GM19463 (cell line): ENCODE results near the gene AMZ1.
"Not testable (repeated sequence)": the region's sequence is repeated elsewhere in the genome, so short reads cannot be mapped to it uniquely, and the experiment has no call there.

Source experiments
- ATAC-seq: cut with Tn5 transposase; IDR thresholded peaks from one replicate; pipeline ENCODE4 v1.9.1; 2021; ENCODE audit warnings: mild to moderate bottlenecking, moderate library complexity; ENCODE audit not compliant: unreplicated experiment

Gene AMZ1

DNA sequence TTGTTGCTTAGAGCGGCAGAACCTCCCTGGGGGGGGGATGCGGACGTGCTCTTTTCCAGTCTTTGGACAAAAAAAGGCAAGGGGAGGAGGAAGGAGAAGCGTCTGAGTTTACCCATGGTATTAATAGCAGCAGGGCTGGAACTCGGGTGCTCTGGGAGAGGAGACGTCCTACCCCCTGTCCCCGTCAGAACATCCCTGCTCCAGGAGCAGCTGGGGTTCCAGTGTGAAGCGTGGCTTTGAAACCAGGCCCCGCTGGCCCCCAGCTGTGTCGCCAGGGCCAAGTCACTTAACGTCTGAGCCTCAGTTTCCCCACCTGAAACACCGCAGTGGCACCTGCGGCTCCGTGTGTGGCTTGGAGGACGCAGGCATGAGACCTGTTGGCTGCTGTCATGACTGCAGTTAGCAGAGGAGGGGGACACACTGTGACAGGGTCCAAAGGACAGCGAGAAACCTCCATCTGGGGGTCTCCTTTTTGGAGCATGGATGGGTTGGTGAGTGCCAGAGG is 1.4 kb downstream of the AMZ1 start:
- ATAC-seq = no peak

DNA sequence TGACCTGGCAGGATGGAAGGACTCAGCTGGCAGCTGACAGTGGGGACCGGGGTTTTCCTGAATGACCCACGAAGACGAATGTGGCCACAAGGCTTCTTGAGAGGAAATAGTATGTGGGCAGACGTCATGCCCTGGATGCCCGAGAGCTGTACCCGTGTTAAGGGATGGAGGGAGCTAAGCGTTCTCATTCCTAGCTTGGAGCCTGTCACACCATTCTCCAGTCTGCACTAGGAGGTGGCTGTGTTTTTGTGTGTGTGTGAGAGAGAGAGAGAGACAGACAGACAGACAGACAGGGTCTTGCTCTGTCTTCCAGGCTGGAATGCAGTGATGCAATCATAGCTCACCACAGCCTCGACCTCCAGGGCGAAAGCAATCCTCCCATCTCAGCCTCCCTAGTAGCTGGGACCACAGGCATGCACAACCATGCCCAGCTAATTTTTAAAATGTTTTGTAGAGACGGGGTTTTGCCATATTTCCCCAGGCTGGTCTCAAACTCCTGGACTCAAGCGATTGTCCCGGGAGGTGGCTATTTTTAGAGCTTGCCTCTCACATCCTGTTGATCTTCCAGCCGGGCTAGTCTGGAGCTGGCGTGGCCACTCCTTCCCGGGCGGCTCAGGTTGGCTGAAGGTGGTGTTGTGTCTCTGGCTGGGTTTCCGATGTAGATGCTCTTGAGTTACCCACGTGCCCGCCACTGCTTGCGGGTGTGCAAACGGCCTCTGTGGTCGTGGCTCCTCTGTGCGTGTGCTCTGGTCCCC is 2.1 kb downstream of the AMZ1 start:
- no peak for ATAC-seq

DNA sequence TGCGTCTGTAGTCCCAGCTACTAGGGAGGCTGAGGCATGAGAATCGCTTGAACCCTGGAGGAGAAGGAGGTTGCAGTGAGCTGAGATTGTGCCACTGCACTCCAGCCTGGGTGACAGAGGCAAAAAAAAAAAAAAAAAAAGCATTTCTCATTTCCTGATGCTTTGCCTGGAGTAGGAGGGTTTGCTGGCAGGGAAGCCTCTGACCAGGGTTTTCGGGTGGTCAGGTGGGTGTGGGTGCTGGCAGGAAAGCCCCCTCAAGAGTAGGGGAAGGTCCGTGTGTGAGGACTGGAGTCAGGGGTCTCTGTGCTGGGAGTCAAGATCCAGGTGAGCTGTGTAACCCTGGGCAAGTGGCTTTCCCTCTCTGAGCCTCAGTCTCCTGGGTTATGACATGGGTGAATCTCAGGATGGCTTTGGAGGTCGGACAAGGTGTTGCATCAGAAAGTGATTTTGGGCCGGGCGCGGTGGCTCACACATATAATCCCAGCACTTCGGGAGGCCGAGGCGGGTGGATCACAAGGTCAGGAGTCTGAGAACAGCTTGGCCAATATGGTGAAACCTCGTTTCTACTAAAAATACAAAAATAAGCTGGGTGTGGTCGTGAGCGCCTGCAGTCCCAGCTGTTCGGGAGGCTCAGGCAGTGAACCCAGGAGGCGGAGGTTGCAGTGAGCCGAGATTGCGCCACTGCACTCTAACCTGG is 3.2 kb downstream of the AMZ1 start:
- ATAC-seq = no peak

DNA sequence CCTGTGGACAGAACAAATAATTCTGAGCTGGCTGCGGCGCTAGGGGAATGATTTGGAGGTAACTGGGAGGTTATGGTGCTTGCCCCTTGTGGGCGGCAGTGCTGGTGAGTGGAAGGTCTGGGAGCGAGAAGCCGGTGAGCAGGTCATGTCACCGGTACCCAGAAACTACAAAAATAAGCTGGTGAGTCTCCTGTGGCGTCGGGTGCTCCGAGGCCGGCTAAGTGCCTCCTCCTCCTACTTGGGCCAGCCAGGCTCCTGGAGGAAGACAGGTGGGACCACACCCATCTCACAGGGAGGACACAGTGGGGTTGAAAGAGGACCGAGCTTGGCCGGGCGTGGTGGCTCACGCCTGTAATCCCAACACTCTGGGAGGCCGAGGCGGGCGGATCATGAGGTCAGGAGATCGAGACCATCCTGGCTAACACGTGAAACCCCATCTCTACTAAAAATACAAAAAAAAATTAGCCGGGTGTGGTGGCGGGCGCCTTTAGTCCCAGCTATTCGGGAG is 4.0 kb downstream of the AMZ1 start:
- not testable (repeated sequence) for ATAC-seq

DNA sequence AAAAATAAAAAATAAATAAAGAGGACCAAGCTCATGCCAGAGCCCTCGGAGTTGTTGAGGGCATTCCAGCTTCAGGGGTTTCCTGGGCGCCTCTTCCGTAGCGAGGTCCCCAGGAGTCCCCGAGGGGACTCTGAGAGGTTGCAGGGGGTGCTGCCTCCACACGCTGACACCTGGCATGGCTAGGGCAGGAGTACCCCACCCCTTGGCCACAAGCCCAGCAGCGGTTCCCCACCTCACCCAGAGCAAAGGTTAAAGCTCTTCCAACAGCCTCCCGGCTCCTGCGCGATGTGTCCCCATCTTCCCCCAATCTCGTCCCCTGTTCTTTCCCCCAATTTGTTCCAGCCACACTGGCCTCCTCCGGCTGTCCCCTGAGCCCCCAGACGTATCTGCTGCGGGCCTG is 4.5 kb downstream of the AMZ1 start:
- no peak for ATAC-seq

DNA sequence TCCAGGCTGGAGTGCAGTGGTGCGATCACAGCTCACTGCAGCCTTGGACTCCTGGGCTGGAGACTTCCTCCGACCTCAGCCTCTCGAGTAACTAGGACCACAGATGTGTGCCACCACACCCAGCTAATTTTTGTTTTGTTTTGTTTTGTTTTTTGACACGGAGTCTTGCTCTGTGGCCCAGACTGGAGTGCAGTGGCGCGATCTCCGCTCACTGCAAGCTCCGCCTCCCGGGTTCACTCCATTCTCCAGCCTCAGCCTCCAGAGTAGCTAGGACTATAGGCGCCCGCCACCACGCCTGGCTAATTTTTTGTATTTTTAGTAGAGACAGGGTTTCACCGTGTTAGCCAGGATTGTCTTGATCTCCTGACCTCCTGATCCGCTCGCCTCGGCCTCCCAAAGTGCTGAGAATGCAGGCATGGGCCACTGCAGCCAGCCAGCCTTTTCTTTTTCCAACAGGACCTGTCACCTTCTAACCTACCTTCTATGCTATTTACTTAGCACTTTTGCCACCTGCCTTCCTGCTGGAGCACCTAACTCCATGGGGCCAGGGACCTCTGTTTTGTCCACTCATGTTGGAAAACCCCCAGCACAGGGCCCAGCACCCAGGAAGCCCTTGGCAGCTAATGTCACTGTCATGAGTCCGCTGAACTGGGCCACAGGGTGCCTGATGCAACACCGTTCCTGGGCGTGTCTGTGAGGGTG is 5.6 kb downstream of the AMZ1 start:
- ATAC-seq = not testable (repeated sequence)

DNA sequence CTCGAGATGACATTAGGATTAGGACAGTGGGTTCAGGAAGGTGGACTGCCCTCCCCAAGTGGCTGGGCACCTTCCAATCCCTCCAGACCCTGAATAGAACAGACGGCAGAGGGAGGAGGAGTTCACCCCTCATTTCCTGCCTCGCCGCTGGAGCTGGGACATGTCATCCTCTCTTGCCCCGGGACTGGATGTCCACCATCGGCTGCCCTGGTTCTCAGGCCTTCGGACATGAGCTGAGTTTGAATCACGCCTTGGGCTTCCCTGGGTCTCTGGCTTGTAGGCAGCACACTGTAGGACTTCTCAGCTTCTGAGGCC is 6.1 kb downstream of the AMZ1 start:
- ATAC-seq = not testable (repeated sequence)

DNA sequence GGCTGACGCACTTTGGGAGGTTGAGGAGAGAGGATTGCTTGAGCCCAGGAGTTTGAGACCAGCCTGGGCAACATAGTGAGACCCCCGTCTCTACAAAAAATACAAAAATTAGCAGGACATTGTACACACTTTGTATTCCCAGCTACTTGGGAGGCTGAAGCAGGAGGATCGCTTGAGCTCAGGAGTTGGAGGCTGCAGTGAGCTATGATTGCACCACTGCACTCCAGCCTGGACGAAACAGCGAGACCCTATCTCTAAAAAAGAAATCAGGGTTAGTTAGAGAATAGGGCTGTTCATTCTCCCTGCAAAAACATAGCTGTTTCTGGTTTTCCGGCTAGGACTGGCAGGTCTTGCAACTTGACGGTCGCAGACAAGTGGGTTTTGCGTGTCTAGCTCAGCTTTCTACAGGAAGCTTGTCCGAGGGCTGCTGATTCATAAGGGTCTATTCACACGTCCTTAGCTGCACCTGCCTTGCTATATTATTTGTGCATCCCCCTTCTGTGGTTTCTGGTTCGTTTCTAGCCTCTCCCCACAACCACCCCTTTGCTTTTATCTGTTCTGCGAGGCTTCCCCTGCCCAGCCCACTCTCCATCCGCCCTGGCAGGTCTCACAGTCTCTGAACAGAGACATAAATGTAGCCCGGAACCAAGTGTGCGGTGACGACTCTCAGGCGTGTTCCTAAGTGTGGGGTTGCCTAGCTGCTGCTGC is 10.7 kb downstream of the AMZ1 start:
- peak; percentile 96 for ATAC-seq

DNA sequence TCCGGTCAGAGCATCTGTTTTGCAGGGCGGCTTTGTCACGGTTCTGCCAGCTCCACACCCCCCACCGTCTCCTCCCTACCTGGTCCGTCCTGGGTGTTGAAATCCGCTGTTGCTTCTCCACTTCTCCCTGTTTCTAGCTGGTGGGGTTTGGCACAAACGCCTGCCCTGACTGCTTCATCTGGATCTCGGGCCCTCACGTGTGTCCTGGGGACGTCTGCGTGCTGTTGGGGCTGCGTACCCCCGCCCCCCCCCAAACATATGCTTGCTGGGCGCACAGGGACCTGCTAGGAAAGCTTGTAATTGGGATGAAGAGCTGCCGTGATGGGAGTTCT is 11.3 kb downstream of the AMZ1 start:
- no peak for ATAC-seq

DNA sequence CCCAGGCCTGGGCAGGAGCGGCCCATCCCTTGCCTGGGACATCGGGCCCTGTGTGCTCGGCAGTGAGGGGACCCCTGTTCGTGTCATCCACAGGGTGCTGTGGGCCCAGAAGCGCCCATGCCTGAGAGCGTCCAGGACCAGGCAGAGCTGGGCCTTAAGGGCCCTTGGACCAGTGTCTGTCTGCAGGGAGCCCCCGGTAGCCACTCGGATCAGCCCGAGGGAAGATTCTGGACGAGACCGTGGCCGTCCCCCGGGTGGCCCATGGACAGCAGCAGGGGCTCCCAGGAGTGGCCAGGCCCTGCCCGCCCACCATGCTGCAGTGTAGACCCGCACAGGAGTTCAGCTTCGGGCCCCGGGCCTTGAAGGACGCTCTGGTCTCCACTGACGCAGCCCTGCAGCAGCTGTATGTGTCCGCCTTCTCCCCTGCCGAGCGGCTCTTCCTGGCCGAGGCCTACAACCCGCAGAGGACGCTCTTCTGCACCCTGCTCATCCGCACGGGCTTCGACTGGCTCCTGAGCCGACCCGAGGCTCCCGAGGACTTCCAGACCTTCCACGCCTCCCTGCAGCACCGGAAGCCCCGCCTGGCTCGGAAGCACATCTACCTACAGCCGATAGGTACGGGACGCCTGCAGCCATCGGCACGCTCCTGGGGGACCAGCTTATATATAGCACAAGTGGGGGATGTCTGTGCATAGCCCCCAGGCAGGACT is 12.3 kb downstream of the AMZ1 start:
- ATAC-seq = no peak

DNA sequence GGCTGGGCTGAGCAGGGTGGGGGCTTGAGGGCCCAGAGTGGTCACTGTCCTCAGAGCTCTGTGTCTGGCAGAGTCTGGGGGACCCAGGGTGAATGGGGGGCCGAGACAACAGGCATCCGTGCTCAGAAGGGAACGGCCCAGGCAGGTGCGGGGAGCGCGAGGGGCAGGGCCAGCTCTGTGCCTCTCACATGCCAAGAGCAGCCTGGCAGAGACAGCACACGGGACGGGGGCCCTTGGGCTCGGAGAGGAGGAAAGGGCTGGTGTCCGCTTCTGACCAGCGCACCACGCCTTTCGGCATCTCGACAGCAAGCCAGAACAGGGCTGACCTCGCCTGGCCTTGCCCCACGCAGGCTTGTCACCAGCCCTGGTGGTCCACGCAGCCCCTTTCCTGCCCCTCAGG is 13.4 kb downstream of the AMZ1 start:
- ATAC-seq = no peak

DNA sequence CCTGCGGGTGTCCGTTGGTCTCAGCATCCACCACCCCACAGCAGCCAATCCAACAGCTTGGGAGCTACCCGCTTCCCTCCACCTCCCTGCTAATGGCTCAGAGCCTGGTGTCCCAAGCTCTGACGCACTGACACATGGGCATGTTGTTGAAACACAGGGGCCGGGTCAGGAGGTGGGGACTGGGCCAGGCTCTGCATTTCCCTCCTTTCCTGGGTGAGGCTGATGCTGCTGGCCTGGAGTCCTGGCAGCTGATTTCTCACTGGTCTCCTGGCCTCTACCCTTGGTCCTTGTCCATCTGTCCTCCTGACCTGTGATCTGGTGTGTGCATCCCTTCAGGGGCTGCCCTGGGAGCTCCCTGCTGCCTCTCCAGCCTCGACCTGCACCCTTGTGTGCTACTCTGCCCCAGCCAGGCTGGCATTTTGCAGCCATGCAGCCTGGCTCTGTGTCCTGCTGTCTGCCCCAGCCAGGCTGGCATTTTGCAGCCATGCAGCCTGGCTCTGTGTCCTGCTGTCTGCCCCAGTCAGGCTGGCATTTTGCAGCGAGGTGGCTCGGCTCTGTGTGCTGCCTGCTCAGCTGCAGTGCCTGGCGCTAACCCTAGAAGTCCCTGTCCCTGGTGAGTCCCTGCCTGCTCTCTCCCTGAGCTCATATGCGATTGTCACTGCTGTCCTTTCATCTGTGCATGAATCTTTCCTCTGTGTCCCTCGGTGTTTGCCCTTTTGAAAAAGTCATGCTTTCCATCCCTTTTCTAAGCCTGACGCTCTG is 14.0 kb downstream of the AMZ1 start:
- ATAC-seq = no peak

DNA sequence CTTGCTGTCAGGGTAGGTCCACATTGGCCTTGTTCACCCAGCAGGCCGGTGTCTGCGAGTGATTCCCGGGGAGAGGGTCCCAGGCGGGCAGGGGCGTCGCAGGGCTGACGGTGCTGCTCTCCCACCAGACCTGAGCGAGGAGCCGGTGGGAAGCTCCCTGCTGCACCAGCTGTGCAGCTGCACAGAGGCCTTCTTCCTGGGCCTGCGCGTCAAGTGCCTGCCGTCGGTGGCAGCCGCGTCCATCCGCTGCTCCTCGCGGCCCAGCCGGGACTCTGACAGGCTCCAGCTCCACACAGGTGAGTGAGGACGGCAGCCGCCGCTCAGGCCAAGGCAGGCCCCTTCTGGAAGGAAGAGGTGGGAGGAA is 14.6 kb downstream of the AMZ1 start:
- no peak for ATAC-seq

DNA sequence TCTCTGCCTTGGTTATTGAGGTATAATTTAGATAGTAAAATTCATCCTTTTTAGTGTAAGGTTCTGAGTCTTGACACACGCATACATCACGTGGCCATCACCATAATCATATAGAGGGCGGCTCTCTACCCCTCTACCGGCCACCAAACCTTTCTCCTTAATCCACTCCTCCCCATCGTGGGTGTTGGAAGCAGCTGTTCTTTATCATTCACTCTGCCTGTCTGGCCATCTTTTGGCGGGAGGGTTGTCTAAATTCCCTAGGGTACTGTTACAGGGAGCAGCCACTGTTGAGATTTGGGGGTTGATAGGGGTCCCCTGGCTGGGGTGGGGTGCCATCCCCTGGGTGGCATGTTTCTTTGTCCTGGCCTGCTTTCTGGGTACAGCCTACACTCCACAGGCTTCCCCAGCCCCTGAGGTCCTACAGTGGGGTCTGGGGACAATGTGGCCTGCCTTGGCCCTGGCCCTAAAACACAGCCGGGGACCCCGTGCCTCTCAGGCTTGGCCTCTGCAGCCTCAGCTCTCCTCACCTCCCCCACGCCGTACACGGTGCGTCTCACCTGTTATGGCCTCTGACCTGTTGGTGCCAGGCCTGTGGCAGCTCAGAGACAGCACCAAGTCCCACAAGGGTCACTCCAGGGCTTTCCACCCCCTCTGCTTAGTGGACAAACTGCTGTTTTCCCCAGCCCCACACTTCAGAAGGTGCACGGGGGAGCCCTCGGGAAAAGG is 17.5 kb downstream of the AMZ1 start:
- ATAC-seq = no peak

DNA sequence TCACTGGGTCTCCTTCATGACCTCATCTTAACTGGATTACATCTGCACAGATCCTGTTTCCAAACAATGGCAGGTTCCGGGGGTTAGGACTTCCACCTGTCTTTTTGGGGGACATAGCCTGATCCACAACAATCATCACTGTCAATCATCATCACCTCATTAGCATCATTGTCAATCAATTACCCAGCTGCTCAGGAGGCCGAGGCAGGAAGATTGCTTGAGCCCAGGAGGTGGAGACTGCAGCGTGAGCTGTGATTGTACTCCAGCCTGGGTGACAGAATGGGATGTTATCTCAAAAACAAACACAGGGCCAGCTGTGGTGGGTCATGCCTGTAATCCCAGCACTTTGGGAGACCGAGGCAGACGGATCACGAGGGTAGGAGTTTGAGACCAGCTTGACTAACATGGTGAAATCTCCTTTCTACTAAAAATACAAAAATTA is 18.7 kb downstream of the AMZ1 start:
- no peak for ATAC-seq

DNA sequence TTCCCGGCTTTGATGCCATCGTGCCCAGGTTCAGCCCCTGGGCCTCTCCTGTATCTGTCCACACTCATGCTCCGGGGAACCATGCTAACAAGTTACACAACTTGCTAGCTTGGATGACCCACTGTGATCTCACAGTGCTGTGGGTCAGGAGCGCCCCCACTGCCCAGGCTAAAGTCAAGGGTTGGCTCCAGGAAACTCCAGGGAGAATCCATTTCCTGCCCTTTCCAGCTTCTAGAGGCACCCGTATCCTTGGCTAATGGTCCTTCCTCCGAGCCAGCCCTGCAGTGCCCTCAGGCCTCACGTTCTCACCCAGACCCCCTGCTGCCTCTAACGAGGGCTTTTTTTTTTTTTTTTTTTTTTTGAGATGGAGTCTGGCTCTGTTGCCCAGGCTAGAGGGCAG is 19.5 kb downstream of the AMZ1 start:
- no peak for ATAC-seq

DNA sequence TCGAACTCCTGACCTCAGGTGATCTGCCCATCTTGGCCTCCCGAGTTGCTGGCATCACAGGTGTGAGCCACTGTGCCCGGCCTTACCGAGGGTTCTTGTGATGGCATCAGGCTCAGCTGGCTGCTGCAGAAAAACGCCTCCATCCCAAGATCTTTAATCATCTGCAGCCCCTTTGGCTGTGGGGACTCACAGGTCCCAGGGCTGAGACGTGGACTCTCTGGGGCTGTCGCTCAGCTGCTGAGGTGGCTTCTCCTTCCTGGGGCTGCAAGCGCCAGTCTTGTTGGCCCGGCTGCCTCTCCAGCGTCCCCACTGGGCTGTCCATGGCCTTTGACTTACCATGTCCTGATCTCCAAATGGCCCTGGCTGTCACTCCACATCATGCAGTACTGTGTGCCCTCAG is 20.0 kb downstream of the AMZ1 start:
- no peak for ATAC-seq

DNA sequence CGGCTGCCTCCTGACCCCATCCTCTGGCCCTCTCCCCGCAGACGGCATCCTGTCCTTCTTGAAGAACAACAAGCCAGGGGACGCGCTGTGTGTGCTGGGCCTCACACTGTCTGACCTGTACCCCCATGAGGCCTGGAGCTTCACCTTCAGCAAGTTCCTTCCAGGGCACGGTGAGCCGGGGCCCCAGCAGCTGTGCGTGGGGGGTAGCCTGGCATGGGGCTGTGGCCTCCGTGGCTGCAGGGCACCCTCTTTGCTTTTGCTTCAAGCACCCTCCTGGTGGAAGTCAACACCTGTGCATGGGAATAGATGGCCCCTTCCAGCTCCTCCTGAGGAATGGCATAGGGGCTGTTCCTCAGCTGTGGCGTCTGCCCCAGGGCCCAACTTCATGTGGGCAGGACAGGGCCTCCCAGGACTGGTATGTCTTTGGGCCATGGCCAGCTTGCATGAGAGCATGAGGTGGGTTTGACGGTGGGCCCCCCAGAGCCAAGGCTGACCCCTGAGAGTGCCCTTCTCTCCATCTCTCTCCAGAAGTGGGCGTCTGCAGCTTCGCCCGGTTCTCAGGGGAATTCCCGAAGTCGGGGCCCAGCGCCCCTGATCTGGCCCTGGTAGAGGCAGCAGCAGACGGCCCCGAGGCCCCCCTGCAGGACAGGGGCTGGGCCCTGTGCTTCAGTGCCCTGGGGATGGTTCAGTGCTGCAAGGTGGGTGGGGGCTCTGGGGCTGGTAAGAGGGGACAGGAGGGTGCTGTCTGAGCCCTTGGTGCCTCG is 20.7 kb downstream of the AMZ1 start:
- no peak for ATAC-seq
